LNCaP clone FGC (cell line): ENCODE measurements around the gene NUP210.

Experiments
- DNase-seq: peaks from one replicate; pipeline ENCODE4 v3.0.0-alpha.2; 2011; ENCODE audit warnings: low read depth
- H3K4me3 ChIP-seq: 2 replicates; pipeline ENCODE4 v1.5.1; 2011; ENCODE audit warnings: mild to moderate bottlenecking, low read depth, low read length, control low read depth
- TF ChIP-seq, protein P1 (sequence below): IDR thresholded peaks from 2 replicates; pipeline ENCODE4 v1.5.1; 2012; ENCODE audit warnings: mild to moderate bottlenecking; ENCODE audit not compliant: control insufficient read depth, insufficient read depth; ENCODE audit errors: extremely low read depth

The NUP210 gene

DNA sequence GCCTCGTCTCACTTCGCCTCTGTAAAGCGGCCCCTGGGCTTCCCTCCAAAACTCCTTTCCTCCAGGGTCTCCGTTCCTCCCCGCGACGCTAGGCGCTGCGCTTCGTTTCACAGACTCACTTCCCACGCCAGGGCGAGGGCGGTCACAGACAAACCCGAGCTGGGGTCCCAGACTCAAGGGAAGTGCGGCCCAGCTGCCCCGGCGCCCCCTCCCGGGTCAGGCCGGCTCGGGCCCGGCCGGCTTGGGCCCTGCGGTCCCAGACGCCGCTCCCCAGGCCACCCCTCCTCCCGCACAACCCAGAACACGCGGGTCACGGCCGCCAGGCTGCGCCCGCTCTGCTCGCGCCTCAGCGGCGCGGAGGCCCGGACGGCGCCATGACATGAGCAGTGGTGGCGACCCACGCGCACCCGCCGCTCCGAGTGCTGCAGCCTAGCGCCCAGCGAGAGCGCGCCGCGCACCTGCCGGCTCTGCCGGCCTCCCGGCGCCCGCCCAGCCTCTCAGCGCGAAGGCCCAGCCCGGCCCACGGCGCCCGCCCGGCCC, 547 bp downstream of the NUP210 start:
- no peak for DNase-seq
- TF ChIP-seq, protein P1, sequence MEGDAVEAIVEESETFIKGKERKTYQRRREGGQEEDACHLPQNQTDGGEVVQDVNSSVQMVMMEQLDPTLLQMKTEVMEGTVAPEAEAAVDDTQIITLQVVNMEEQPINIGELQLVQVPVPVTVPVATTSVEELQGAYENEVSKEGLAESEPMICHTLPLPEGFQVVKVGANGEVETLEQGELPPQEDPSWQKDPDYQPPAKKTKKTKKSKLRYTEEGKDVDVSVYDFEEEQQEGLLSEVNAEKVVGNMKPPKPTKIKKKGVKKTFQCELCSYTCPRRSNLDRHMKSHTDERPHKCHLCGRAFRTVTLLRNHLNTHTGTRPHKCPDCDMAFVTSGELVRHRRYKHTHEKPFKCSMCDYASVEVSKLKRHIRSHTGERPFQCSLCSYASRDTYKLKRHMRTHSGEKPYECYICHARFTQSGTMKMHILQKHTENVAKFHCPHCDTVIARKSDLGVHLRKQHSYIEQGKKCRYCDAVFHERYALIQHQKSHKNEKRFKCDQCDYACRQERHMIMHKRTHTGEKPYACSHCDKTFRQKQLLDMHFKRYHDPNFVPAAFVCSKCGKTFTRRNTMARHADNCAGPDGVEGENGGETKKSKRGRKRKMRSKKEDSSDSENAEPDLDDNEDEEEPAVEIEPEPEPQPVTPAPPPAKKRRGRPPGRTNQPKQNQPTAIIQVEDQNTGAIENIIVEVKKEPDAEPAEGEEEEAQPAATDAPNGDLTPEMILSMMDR, result peak; percentile 18

DNA sequence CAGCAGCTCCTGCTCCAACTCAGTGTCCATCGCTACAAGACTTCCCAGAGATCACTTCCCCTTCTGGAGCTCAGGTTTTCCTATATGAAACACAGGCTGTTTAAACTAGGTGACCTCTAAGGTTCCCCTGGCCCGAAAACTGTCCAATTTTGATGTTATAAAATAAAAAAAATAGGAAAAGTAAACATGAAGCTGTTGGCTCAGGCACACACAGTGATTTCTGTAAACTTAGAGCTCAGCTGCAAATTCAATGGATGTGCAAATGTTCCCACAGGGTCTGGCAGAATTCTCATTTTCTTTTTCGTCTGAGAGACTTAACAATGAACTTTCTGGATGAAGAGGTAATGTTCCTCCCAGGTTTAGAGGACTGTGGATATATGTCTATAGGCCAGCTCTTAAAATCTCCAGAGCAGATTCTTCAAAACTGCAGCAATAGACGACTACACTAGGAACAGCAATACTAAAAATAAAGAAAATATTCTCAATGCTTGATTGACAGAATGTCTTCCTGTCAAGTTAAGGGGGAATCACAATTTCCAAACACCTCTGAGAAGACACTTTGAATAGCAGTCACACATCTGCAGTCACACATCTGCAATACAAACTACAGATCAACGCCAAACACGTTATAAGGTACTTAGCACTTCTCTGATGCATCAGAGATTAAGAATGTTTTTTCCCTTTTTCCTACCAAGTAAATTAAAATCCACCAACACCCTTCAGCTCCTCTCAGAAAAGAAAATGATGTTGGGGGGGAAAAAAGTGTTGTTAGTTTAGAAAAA, 2.8 kb downstream of the NUP210 start:
- no peak for DNase-seq
- TF ChIP-seq, protein P1, result no peak
- H3K4me3 ChIP-seq, result no peak overlapping the region

More for the DNA sequence above, 547 bp downstream of the NUP210 start:
- peak overlapping the region; percentile 65 for H3K4me3 ChIP-seq

DNA sequence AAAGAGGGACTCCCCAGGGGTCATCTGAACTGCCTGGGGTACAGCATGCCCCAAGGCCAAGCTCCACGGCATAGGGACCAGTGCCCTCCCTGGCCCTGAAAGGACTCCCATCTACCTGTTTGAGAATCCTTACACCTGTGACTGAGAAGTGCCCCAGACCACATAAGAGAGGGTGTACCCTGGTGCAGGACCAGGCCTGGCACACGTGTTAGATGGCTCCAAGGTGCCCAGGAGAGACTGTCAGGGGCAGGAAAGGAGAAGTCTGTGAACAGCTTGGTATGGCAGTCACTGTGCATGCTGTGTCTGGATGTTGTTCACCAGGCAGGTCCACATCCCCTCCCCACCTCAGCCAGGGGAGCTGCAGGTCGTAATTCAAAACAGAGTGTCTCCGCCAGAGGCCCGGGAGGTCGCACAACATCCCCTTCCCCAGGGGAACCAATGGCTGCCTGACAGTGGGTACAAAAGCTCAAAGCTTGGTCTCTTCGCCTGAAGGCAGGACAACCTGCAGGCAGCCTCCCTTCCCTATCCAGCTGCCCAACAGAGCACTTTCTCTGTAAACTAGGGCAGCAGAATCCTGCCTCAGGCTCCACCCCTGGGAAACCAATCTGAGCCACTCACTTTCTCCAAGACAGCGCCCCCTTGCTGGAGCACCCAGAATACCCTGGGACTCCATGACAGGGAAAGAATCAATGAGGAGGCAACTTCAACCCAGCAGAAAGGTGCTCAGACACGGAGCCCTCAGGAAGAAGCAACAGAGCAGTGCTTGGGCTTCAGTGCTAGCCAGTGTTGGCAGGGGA, 3.9 kb downstream of the NUP210 start:
- no peak overlapping the region for H3K4me3 ChIP-seq
- no peak for DNase-seq
- TF ChIP-seq, protein P1, result no peak

DNA sequence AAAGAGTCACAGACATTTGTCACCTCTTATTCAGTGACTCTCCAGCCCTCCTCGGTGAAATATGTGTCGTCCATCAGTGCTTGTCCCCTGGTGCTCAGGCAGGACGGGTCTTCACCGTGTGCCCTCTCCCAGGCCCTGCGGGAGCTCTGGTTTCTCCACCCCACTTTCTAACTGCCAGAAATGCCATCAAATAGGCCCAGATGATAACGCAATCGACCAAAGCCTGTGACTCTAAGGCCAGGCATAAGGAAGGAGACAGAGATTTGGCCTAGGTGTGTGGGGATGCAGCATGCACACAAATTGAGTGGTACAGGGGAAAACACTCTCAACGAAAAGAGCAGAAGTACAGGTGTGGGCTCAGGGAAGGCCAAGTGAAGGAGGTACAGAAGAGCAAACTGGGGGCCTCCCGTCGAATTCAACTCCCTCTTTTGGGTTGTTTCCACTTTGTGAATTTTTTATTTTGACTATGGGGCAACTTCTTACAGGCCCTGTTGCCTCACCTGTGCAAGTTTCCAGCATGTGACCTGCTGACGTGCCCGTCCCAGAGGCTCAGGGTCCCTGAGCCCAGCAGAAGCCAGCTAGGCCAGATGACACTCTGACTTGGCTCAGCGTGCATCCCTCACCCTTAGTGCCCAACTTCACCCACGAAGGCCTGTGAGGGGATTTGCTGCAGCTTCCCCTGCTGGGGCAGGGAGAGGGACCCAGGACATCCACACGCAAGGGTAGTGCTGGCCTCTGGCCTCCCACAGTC, 4.7 kb downstream of the NUP210 start:
- no peak overlapping the region for H3K4me3 ChIP-seq
- TF ChIP-seq, protein P1, result no peak
- DNase-seq, result no peak

DNA sequence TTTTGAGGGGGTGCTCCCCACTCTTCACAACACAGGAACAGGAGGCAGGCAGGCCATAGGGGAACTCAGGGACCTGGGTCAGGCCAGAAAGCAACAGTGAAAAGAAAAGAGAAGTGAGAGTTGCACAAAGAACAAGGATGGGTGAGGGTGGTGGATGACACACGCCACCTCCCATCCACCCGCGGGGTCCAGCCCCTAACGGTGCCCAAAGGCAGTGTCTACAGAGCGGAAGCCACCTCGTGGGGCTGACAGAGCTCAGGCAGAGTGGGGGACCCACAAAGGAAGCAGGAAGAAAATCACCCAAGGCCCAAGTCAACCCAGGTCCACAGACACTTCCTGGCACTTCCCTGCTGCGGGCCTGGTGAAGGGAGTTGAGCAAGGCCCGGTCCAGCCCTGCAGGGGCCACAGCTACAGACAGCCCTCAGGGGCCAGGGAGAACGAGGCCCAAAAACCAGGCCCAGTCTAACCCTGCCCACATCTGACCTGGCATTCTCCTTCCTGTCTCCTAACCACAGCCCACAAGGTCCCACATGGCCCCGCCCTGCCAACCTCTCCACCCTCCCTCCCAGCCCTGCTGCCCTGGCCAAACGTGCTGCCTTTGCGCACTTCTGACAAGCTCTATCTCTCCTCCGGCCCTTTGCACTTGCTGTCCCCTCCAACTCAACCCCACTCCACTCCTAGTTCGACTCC, 5.9 kb downstream of the NUP210 start:
- TF ChIP-seq, protein P1, result no peak
- H3K4me3 ChIP-seq, result no peak overlapping the region
- DNase-seq, result no peak
